Urinary bladder (tissue), 4 donors: ENCODE data around the gene ZC2HC1C. TPM values are rescaled to one million over a fixed set of nuclear protein-coding genes. Genes with fewer than 3 reads are reported as not detected.

Experiments
- DNase-seq: peaks from one replicate; pipeline ENCODE4 v3.0.0-alpha.2; 2015; ENCODE audit errors: extremely low spot score
- H3K27ac ChIP-seq: one replicate; pipeline ENCODE4 v1.5.1; 2013; ENCODE audit warnings: low read depth, mild to moderate bottlenecking, moderate library complexity
- H3K36me3 ChIP-seq: one replicate; pipeline ENCODE4 v1.6.1; 2013; ENCODE audit warnings: mild to moderate bottlenecking, moderate library complexity; ENCODE audit not compliant: insufficient read depth
- H3K4me1 ChIP-seq: one replicate; pipeline ENCODE4 v1.6.1; 2013; ENCODE audit warnings: mild to moderate bottlenecking, moderate library complexity; ENCODE audit not compliant: insufficient read depth
- H3K4me3 ChIP-seq: one replicate; pipeline ENCODE4 v1.5.1; 2013; ENCODE audit warnings: low read depth, low read length
- WGBS: extraction: QIAGEN DNeasy Blood & Tissue Kit; methylation state at CpG from one replicate; pipeline ENCODE4 v1.1.7; 2013; 5-methylcytosine and 5-hydroxymethylcytosine counted together
- polyA plus RNA-seq: library from polyadenylated mRNA; stranded (reverse); fragments of 200-250 nt; gene quantifications from one replicate; pipeline ENCODE4 v1.2.3, GENCODE V29; 2013
- total RNA-seq: library from RNA; depleted of rRNA; stranded (reverse); fragments of >200 nt; gene quantifications from one replicate; pipeline ENCODE4 v1.2.3, GENCODE V29; 2014
- donor health status: healthy with polysubstance abuse.
- donor health status: healthy.

Gene ZC2HC1C
- total RNA-seq (1.5 TPM), polyA plus RNA-seq (2.3 TPM)

GRCh38 chr14:75069121-75069810, at the start of gene ZC2HC1C:
Gene ZC2HC1C, plus strand, starts transcription at chr14:75069641. Its CDS starts 933 bp downstream, at chr14:75070574.
- peak; percentile 79 for DNase-seq
- under 1% methylated on average over 58 of the region's 58 CpGs for WGBS
- Histone ChIP-seq H3K4me3 (peak within 1 kb of the TSS; percentile 35), H3K27ac (peak within 1 kb of the TSS; percentile 57), H3K36me3 (no peaks in the 10 kb centered on the region), H3K4me1 (no peaks in the 10 kb centered on the region)

- no peak for DNase-seq
- H3K4me1 ChIP-seq: no peaks in the 10 kb centered on the region
- H3K36me3 ChIP-seq: peaks cover 3% of the 10 kb centered on the region
- 75% methylated on average over 8 of the region's 8 CpGs for WGBS
- no peak overlapping the region for H3K27ac ChIP-seq
- no peak overlapping the region for H3K4me3 ChIP-seq
Observed at GRCh38 chr14:75022655-75023054, 46.8 kb upstream of the ZC2HC1C start.

- H3K27ac ChIP-seq: no peak overlapping the region
- no peak for DNase-seq
- peaks cover 3% of the 10 kb centered on the region for H3K36me3 ChIP-seq
- WGBS: 90% methylated on average over 1 of the region's 1 CpG
- no peak overlapping the region for H3K4me3 ChIP-seq
- H3K4me1 ChIP-seq: no peaks in the 10 kb centered on the region
Observed at GRCh38 chr14:75023108-75023507, 46.3 kb upstream of the ZC2HC1C start.

DNA sequence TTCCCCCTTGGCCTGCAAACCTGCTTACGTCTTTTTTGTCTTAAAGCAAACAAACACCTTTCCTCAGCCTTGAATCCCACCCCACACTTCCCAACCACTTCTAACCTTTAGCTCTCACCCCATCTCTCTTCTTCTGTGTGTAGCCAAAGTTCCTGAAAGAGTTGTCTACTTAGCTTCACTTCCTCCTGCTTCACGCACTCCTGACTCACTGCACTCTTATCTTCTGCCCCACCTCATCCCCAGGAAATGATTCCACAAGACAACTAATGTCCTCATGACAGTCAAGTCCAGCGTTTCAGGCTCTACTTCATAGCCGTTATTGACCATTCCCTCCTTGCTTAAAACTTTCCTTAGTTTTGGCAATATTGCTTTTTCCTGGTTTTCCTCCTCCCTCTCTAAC, 44.4 kb upstream of the ZC2HC1C start:
- WGBS: 72% methylated on average over 4 of the region's 4 CpGs
- Histone ChIP-seq H3K4me1 (no peaks in the 10 kb centered on the region), H3K27ac (no peak overlapping the region), H3K36me3 (peaks cover 5% of the 10 kb centered on the region), H3K4me3 (no peak overlapping the region)
- no peak for DNase-seq

- H3K4me3 ChIP-seq: no peak overlapping the region
- no peaks in the 10 kb centered on the region for H3K4me1 ChIP-seq
- peaks cover 9% of the 10 kb centered on the region for H3K36me3 ChIP-seq
- no peak for DNase-seq
- 94% methylated on average over 2 of the region's 2 CpGs for WGBS
- H3K27ac ChIP-seq: no peak overlapping the region
Observed at GRCh38 chr14:75025876-75026275, 43.6 kb upstream of the ZC2HC1C start.

DNA sequence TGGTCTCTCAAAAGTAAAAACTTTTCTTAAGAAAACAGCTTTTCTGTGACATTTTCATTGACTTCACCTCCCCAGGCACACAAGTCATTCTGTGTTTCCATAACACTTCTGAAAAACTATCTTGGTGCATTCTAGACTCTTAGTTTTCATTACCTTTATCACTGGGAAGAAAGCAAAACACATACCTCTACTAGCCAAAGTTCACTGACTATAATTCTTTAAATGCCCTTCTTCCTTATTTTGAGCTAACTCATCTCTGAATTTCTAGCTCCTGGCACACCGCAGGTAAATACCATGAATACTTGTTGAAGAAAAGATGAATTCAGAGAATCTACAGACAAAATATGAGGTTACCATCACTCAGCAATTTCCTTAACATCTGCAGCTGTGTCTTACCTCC, 39.3 kb upstream of the ZC2HC1C start:
- Histone ChIP-seq H3K36me3 (peaks cover 11% of the 10 kb centered on the region), H3K4me1 (no peaks in the 10 kb centered on the region), H3K27ac (no peak overlapping the region), H3K4me3 (no peak overlapping the region)
- DNase-seq: no peak
- WGBS: 0% methylated on average over 1 of the region's 1 CpG

GRCh38 chr14:75032939-75033338, 36.5 kb upstream of the ZC2HC1C start:
- H3K36me3 ChIP-seq: peaks cover 13% of the 10 kb centered on the region
- 98% methylated on average over 2 of the region's 2 CpGs for WGBS

GRCh38 chr14:75040507-75040906, 28.9 kb upstream of the ZC2HC1C start:
- no peak overlapping the region for H3K4me3 ChIP-seq
- WGBS: 77% methylated on average over 1 of the region's 1 CpG
- no peak for DNase-seq
- no peaks in the 10 kb centered on the region for H3K4me1 ChIP-seq
- peaks cover 6% of the 10 kb centered on the region for H3K36me3 ChIP-seq
- H3K27ac ChIP-seq: no peak overlapping the region

More at GRCh38 chr14:75032939-75033338, 36.5 kb upstream of the ZC2HC1C start:
- no peaks in the 10 kb centered on the region for H3K4me1 ChIP-seq
- no peak overlapping the region for H3K4me3 ChIP-seq
- no peak for DNase-seq
- no peak overlapping the region for H3K27ac ChIP-seq

GRCh38 chr14:75040959-75041358, 28.5 kb upstream of the ZC2HC1C start:
- WGBS: 96% methylated on average over 2 of the region's 2 CpGs
- Histone ChIP-seq H3K27ac (no peak overlapping the region), H3K36me3 (peaks cover 6% of the 10 kb centered on the region), H3K4me1 (no peaks in the 10 kb centered on the region), H3K4me3 (no peak overlapping the region)
- DNase-seq: no peak

GRCh38 chr14:75041613-75042012, 27.8 kb upstream of the ZC2HC1C start:
- H3K4me3 ChIP-seq: no peak overlapping the region
- no peak overlapping the region for H3K27ac ChIP-seq
- H3K4me1 ChIP-seq: no peaks in the 10 kb centered on the region
- DNase-seq: no peak
- WGBS: 85% methylated on average over 4 of the region's 4 CpGs
- H3K36me3 ChIP-seq: peaks cover 6% of the 10 kb centered on the region

- Histone ChIP-seq H3K4me3 (no peak overlapping the region), H3K4me1 (no peaks in the 10 kb centered on the region), H3K27ac (no peak overlapping the region), H3K36me3 (peaks cover 1% of the 10 kb centered on the region)
- WGBS: 49% methylated on average over 6 of the region's 6 CpGs
- DNase-seq: no peak
Observed at GRCh38 chr14:75042035-75042434, 27.4 kb upstream of the ZC2HC1C start.

DNA sequence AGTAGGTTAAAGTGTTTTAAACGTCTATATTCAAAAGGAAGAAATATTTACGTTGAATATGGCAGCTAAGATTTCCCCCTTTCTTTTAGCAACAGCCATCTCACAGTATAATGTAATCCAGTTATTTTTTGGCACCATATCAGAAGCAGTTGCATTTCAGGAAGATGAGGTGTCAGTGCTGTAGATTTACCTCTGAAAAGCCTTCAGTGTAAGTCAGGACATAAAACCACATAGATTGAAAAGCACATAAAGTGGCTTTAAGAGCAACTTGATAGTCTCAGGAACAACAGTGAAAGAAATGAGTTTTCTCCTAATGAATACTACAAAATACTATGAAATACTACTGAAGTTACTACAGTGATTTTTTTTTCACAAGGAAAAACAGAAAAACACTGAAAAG, 25.1 kb upstream of the ZC2HC1C start:
- Histone ChIP-seq H3K36me3 (peaks cover 1% of the 10 kb centered on the region), H3K4me1 (no peaks in the 10 kb centered on the region), H3K27ac (no peak overlapping the region), H3K4me3 (no peak overlapping the region)
- 8% methylated on average over 2 of the region's 2 CpGs for WGBS
- no peak for DNase-seq

DNA sequence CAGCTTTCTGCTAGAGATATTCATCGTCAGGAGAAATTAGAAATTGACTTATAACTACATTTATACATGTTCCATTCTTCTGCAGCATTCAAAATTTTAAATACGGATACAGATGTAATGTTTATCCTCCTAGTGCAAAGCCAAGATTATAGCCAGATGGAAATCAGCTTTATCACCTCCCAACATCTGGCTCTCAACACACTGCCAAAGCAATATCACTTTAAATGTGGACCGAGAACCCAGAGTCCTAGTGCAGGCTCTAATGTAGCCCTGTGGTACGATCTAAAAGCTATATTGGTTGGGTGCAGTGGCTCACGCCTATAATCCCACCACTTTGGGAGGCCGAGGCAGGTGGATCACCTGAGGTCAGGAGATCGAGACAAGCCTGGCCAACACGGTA, 24.7 kb upstream of the ZC2HC1C start:
- Histone ChIP-seq H3K27ac (no peak overlapping the region), H3K4me3 (no peak overlapping the region), H3K4me1 (no peaks in the 10 kb centered on the region), H3K36me3 (peaks cover 1% of the 10 kb centered on the region)
- 46% methylated on average over 8 of the region's 8 CpGs for WGBS
- DNase-seq: no peak

DNA sequence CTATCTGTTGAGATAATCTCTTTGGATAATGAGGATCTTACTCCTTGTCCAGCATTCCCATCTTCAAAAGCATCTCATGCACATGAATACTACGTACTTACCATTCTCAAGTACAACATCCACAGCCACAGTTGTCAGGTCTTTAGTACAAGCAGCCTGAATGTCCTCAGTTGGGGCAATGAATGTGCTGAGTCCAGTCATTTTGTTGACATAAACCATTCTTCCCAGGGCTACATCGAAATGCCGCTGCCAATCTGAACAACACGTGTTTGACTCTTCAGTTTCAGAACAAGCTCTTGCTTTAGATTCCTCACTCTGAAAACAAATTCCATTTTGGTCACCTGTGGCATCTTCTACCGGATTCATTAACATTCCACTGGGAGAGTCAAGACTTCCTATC, 23.2 kb upstream of the ZC2HC1C start:
- H3K4me1 ChIP-seq: no peaks in the 10 kb centered on the region
- DNase-seq: no peak
- H3K4me3 ChIP-seq: no peak overlapping the region
- no peak overlapping the region for H3K27ac ChIP-seq
- peaks cover 1% of the 10 kb centered on the region for H3K36me3 ChIP-seq
- WGBS: 92% methylated on average over 5 of the region's 5 CpGs
